Measurements from ENCODE around the gene AHDC1. TPM values are rescaled to one million over a fixed set of nuclear protein-coding genes. Genes with fewer than 3 reads are reported as not detected.
A peak's percentile ranks its signal among the peaks of the same experiment; 100 is the strongest.

AHDC1 gene
- total and polyA plus RNA-seq, 2 of the 13 experiments (the other 11 are each of a cell fraction or from before 2014, with no cell fraction given): 1.0 to 2.7 TPM

- no peak for TF ChIP-seq ZNF513 (CRISPR knock-in tag; conservative IDR thresholded peaks at IDR 0.05)
- TF ChIP-seq CBX1 (IDR thresholded peaks at IDR 0.05; ENCODE audit: low read depth): peak; percentile 81
- TF ChIP-seq ZNF773 (CRISPR knock-in tag; IDR thresholded peaks at IDR 0.05; ENCODE audit: borderline replicate concordance): no peak
- peak; percentile 69; the same call in 1 of the 2 replicates for TF ChIP-seq DZIP1 (CRISPR knock-in tag; IDR thresholded peaks at IDR 0.05)
- TF ChIP-seq ZNF382 (CRISPR knock-in tag; IDR thresholded peaks at IDR 0.05; ENCODE audit: borderline replicate concordance): no peak
- TF ChIP-seq U2AF1 (optimal IDR thresholded peaks at IDR 0.05; ENCODE audit: low read depth, low read length): peak; percentile 43
- TF ChIP-seq ZNF275 (CRISPR knock-in tag; IDR thresholded peaks at IDR 0.05; ENCODE audit: borderline replicate concordance): peak; percentile 75; the same call in 1 of the 2 replicates
- TF ChIP-seq MED13 (CRISPR knock-in tag; IDR thresholded peaks at IDR 0.05): 0 out of 2 replicates have a peak, but pooled peaks have one; percentile 85
- peak; percentile 83 for TF ChIP-seq RERE (CRISPR knock-in tag; IDR thresholded peaks at IDR 0.05; ENCODE audit: low read depth)
- peak; percentile 92 for TF ChIP-seq ZBTB7B (CRISPR knock-in tag; IDR thresholded peaks at IDR 0.05)
- peak; percentile 90 for TF ChIP-seq RBM22 (optimal IDR thresholded peaks at IDR 0.05; ENCODE audit: low read length)
- TF ChIP-seq ZNF235 (CRISPR knock-in tag; IDR thresholded peaks at IDR 0.05; ENCODE audit: borderline replicate concordance): no peak
- TF ChIP-seq ZNF451 (CRISPR knock-in tag; IDR thresholded peaks at IDR 0.05): peak; percentile 83; the same call in 1 of the 2 replicates
- TF ChIP-seq FUBP1 (CRISPR knock-in tag; IDR thresholded peaks at IDR 0.05; ENCODE audit: borderline replicate concordance): peak; percentile 33; the same call in 1 of the 2 replicates
These were observed 40.1 kb downstream of the AHDC1 start (continued) for GRCh38 chr1:27563591-27564471.

Data from HepG2 (cell line).